H9 (cell line): ENCODE data around the gene NSF. TPM values are rescaled to one million over a fixed set of nuclear protein-coding genes. Genes with fewer than 3 reads are reported as not detected.

ENCODE experiments used
- DNase-seq: peaks from one replicate; pipeline ENCODE4 v3.0.0-alpha.2; 2017
- H2AFZ ChIP-seq: one replicate; pipeline ENCODE4 v1.6.1; 2013; ENCODE audit warnings: mild to moderate bottlenecking, low read length, control low read depth, moderate library complexity
- H2AK5ac ChIP-seq: 2 replicates; pipeline ENCODE4 v1.6.1; 2013; ENCODE audit warnings: low read length, control low read depth, mixed read lengths; ENCODE audit not compliant: insufficient read length
- H2BK120ac ChIP-seq: one replicate; pipeline ENCODE4 v1.6.1; 2013; ENCODE audit warnings: low read depth, mild to moderate bottlenecking, low read length, control low read depth, inconsistent platforms; ENCODE audit not compliant: poor library complexity, severe bottlenecking
- H2BK12ac ChIP-seq: 2 replicates; pipeline ENCODE4 v1.6.1; 2013; ENCODE audit warnings: low read length, control low read depth, mixed read lengths, low read depth; ENCODE audit not compliant: insufficient read length
- H2BK15ac ChIP-seq: 2 replicates; pipeline ENCODE4 v1.6.1; 2013; ENCODE audit warnings: low read depth, low read length, control low read depth
- H2BK20ac ChIP-seq: one replicate; pipeline ENCODE4 v1.6.1; 2013; ENCODE audit warnings: low read depth, mild to moderate bottlenecking, low read length, control low read depth, inconsistent platforms; ENCODE audit not compliant: poor library complexity, severe bottlenecking
- H2BK5ac ChIP-seq: 2 replicates; pipeline ENCODE4 v1.6.1; 2013; ENCODE audit warnings: low read length, control low read depth, mixed read lengths; ENCODE audit not compliant: insufficient read length
- H3K14ac ChIP-seq: 2 replicates; pipeline ENCODE4 v1.6.1; 2013; ENCODE audit warnings: low read length, control low read depth; ENCODE audit not compliant: insufficient read depth
- H3K18ac ChIP-seq: 2 replicates; pipeline ENCODE4 v1.6.1; 2013; ENCODE audit warnings: low read depth, mild to moderate bottlenecking, mixed read lengths, low read length, control low read depth; ENCODE audit not compliant: insufficient read length
- H3K23ac ChIP-seq: 2 replicates; pipeline ENCODE4 v1.6.1; 2013; ENCODE audit warnings: low read length, control low read depth, mixed read lengths, low read depth; ENCODE audit not compliant: insufficient read length
- H3K23me2 ChIP-seq: 2 replicates; pipeline ENCODE4 v1.6.1; 2013; ENCODE audit warnings: low read depth, mild to moderate bottlenecking, mixed read lengths, low read length, control low read depth; ENCODE audit not compliant: insufficient read length, poor library complexity, severe bottlenecking
- H3K27ac ChIP-seq: 2 replicates; pipeline ENCODE4 v1.5.1; 2013; ENCODE audit warnings: low read length, control low read depth, mixed read lengths, low read depth; ENCODE audit not compliant: insufficient read length
- H3K27me3 ChIP-seq: 2 replicates; pipeline ENCODE4 v1.6.1; 2013; ENCODE audit warnings: low read length, control low read depth, inconsistent platforms; ENCODE audit not compliant: insufficient read depth
- H3K4ac ChIP-seq: 2 replicates; pipeline ENCODE4 v1.6.1; 2013; ENCODE audit warnings: low read depth, mild to moderate bottlenecking, control low read depth, inconsistent platforms, low read length, moderate library complexity
- H3K4me1 ChIP-seq: 2 replicates; pipeline ENCODE4 v1.6.1; 2013; ENCODE audit warnings: low read length, control low read depth, inconsistent platforms; ENCODE audit not compliant: insufficient read depth
- H3K4me2 ChIP-seq: 2 replicates; pipeline ENCODE4 v1.6.1; 2013; ENCODE audit warnings: low read length, control low read depth, mixed read lengths; ENCODE audit not compliant: insufficient read length, insufficient read depth
- H3K56ac ChIP-seq: 2 replicates; pipeline ENCODE4 v1.6.1; 2013; ENCODE audit warnings: low read depth, mild to moderate bottlenecking, mixed read lengths, low read length, control low read depth; ENCODE audit not compliant: insufficient read length
- H3K79me1 ChIP-seq: 2 replicates; pipeline ENCODE4 v1.6.1; 2013; ENCODE audit warnings: low read depth, mild to moderate bottlenecking, moderate library complexity, low read length, control low read depth, inconsistent platforms; ENCODE audit not compliant: insufficient read depth, poor library complexity, severe bottlenecking
- H3K79me2 ChIP-seq: 2 replicates; pipeline ENCODE4 v1.6.1; 2013; ENCODE audit warnings: low read length, control low read depth, inconsistent platforms; ENCODE audit not compliant: insufficient read depth
- H3K9ac ChIP-seq: 2 replicates; pipeline ENCODE4 v1.6.1; 2013; ENCODE audit warnings: low read length, control low read depth, mixed read lengths; ENCODE audit not compliant: insufficient read length; ENCODE audit errors: extremely low read depth
- H3K9me3 ChIP-seq: one replicate; pipeline ENCODE4 v1.6.1; 2013; ENCODE audit warnings: low read depth, low read length, inconsistent platforms; ENCODE audit not compliant: control insufficient read depth
- H3T11ph ChIP-seq: one replicate; pipeline ENCODE4 v1.6.1; 2013; ENCODE audit warnings: mild to moderate bottlenecking, low read length, control low read depth, inconsistent platforms
- H4K20me1 ChIP-seq: one replicate; pipeline ENCODE4 v1.6.1; 2013; ENCODE audit not compliant: control insufficient read depth, insufficient read length, insufficient read depth
- H4K5ac ChIP-seq: 2 replicates; pipeline ENCODE4 v1.6.1; 2013; ENCODE audit warnings: low read depth, mild to moderate bottlenecking, mixed read lengths, low read length, control low read depth; ENCODE audit not compliant: insufficient read length
- H4K8ac ChIP-seq: replicated peaks from 2 replicates; pipeline ENCODE4 v1.6.1; 2013; ENCODE audit warnings: low read length, control low read depth, mixed read lengths, low read depth; ENCODE audit not compliant: insufficient read length
- H4K91ac ChIP-seq: 2 replicates; pipeline ENCODE4 v1.6.1; 2013; ENCODE audit warnings: low read depth, mild to moderate bottlenecking, moderate library complexity, mixed read lengths, low read length, control low read depth; ENCODE audit not compliant: insufficient read length
- H3K27ac Mint-ChIP-seq, 3 experiments: 2 replicates in 2 of 3; 3 replicates in 1 of 3; pipeline ENCODE4 v1.8.0; 2020 to 2021; ENCODE audit warnings: mixed read lengths in 3 of 3, mild to moderate bottlenecking in 1 of 3, moderate library complexity in 1 of 3
- H3K27me3 Mint-ChIP-seq: 2 replicates; pipeline ENCODE4 v1.8.0; 2021; ENCODE audit warnings: low read depth, mild to moderate bottlenecking, moderate library complexity, mixed read lengths
- H3K36me3 Mint-ChIP-seq, 3 experiments: 2 replicates in 2 of 3; 3 replicates in 1 of 3; pipeline ENCODE4 v1.8.0; 2020 to 2021; ENCODE audit warnings: low read depth in 3 of 3, mixed read lengths in 3 of 3; ENCODE audit not compliant: insufficient read depth in 1 of 3
- H3K4me1 Mint-ChIP-seq, 2 experiments: 2 replicates each; pipeline ENCODE4 v1.8.0; 2020; ENCODE audit warnings: mixed read lengths in 2 of 2
- H3K4me3 Mint-ChIP-seq, 2 experiments: 2 replicates in 1 of 2; 3 replicates in 1 of 2; pipeline ENCODE4 v1.8.0; 2020 to 2021; ENCODE audit warnings: mild to moderate bottlenecking in 2 of 2, mixed read lengths in 2 of 2, moderate library complexity in 1 of 2
- H3K9me3 Mint-ChIP-seq, 2 experiments: 2 replicates in 1 of 2; 3 replicates in 1 of 2; pipeline ENCODE4 v1.8.0; 2020; ENCODE audit warnings: mild to moderate bottlenecking in 2 of 2, mixed read lengths in 2 of 2, moderate library complexity in 1 of 2
- WGBS: extraction: QIAGEN DNeasy Blood & Tissue Kit; methylation state at CpG from one replicate; pipeline ENCODE4 v1.1.7; 2013; ENCODE audit warnings: missing lambda C conversion rate, low lambda C conversion rate, mixed read lengths; ENCODE audit not compliant: insufficient read length; ENCODE audit errors: extremely low coverage; 5-methylcytosine and 5-hydroxymethylcytosine counted together
- total RNA-seq: library from RNA; stranded (reverse); gene quantifications from 2 replicates; pipeline ENCODE4 v1.2.1, GENCODE V29; 2021
- TF ChIP-seq, protein P1 (sequence below): fragments of 200-600 bp; sonication (generic); conservative IDR thresholded peaks from 3 replicates; pipeline ENCODE4 v1.8.0; 2021; ENCODE audit warnings: antibody characterized with exemption, mild to moderate bottlenecking

The NSF gene
- total RNA-seq, 1 experiment from 2014 or later = 36.4 TPM

DNA sequence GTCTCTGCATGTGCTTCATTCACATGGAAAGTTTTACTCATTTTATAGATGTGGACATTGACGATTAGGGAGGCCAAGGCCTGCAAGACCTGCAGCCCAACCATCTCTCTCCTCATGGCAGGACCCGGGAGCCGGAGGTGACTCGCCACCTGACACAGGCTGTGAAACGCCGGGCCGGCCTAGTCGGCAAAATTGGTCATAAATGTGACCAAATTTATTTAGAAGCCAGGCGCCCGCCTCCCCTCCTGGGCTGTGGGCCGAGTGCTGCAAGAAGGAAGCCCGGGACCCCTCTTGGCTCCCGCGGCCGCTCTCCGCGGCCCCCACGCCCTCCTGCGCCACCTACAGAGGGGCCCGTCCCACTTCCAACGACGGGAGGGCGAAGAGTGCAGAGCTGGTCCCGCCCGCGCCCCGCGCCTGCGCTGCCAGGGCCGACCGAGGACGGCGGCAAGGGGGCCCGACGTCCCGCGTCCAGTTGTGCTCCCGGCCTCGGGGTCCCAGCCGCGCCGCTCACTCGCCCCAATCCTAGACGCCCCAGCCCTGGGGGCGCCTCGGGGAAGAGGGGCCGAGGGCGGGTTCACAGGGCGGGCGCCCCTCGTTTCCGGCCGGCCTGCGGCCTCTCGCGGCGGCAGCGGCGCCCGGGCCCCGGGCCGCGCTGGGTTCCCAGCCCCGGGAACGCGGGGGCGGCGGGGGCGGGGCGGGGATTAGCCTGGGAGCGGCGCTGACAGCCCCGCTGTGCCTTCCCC lies 180.5 kb downstream of the NSF start:
- Histone ChIP-seq H4K20me1 (no peaks in the 10 kb centered on the region), H2BK20ac (no peak overlapping the region), H3K18ac (no peak overlapping the region), H4K91ac (no peak overlapping the region), H3K56ac (no peak overlapping the region), H3K9ac (no peak overlapping the region), H4K8ac (no peak overlapping the region), H2BK5ac (no peak overlapping the region), H3K9me3 (no peaks in the 10 kb centered on the region), H3K4me2 (peak overlapping the region; percentile 59), H2AFZ (no peak overlapping the region), H3K27me3 (peaks cover 29% of the 10 kb centered on the region; the same call in 1 of the 2 replicates), H2BK120ac (no peak overlapping the region), H4K5ac (no peak overlapping the region), H3K79me2 (no peaks in the 10 kb centered on the region), H3K14ac (peak overlapping the region; percentile 42; the same call in 1 of the 2 replicates), H3K23me2 (peaks cover 9% of the 10 kb centered on the region), H2BK12ac (no peak overlapping the region), H2AK5ac (no peak overlapping the region), H2BK15ac (no peak overlapping the region; the same call in 1 of the 2 replicates), H3K4ac (no peak overlapping the region), H3K4me1 (peaks cover 3% of the 10 kb centered on the region; the same call in 1 of the 2 replicates), H3K79me1 (no peaks in the 10 kb centered on the region), H3K27ac (no peak overlapping the region), H3T11ph (no peak overlapping the region), H3K23ac (no peak overlapping the region)
- Mint-ChIP-seq H3K36me3 (peaks cover 3 to 38% (median 5%) of the 10 kb centered on the region in 3 experiments; a peak in 5 of 7 replicates), H3K4me1 (peaks cover 33 to 40% of the 10 kb centered on the region in 2 experiments), H3K27ac (no peak overlapping the region), H3K4me3 (peak overlapping the region; percentile 52 to 75), H3K9me3 (peaks cover 0 to 3% of the 10 kb centered on the region in 2 experiments; a peak in 1 of 5 replicates), H3K27me3 (peaks cover 64% of the 10 kb centered on the region)
- no CpG with 5 or more reads among the region's 73 CpGs for WGBS
- TF ChIP-seq, protein P1, sequence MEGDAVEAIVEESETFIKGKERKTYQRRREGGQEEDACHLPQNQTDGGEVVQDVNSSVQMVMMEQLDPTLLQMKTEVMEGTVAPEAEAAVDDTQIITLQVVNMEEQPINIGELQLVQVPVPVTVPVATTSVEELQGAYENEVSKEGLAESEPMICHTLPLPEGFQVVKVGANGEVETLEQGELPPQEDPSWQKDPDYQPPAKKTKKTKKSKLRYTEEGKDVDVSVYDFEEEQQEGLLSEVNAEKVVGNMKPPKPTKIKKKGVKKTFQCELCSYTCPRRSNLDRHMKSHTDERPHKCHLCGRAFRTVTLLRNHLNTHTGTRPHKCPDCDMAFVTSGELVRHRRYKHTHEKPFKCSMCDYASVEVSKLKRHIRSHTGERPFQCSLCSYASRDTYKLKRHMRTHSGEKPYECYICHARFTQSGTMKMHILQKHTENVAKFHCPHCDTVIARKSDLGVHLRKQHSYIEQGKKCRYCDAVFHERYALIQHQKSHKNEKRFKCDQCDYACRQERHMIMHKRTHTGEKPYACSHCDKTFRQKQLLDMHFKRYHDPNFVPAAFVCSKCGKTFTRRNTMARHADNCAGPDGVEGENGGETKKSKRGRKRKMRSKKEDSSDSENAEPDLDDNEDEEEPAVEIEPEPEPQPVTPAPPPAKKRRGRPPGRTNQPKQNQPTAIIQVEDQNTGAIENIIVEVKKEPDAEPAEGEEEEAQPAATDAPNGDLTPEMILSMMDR = peak; percentile 12; the same call in 1 of the 3 replicates
- peak; percentile 71 for DNase-seq
